Activated naive CD4-positive, alpha-beta T cell treated with anti-CD3 and anti-CD28 coated beads, Interleukin-2, amount 50 U/mL, for 24 hours (primary cell): Measurements from ENCODE around the gene MAP7.
"Not testable (repeated sequence)": the region's sequence is repeated elsewhere in the genome, so short reads cannot be mapped to it uniquely, and the experiment has no call there.

Experiments
- H3K27ac Mint-ChIP-seq: one replicate; pipeline ENCODE4 v1.8.0; 2021; ENCODE audit warnings: mild to moderate bottlenecking, mixed read lengths
- H3K27me3 Mint-ChIP-seq: one replicate; pipeline ENCODE4 v1.8.0; 2021; ENCODE audit warnings: mixed read lengths
- H3K36me3 Mint-ChIP-seq: one replicate; pipeline ENCODE4 v1.8.0; 2021; ENCODE audit warnings: mixed read lengths
- H3K4me1 Mint-ChIP-seq: one replicate; pipeline ENCODE4 v1.8.0; 2021; ENCODE audit warnings: mixed read lengths
- H3K4me3 Mint-ChIP-seq: one replicate; pipeline ENCODE4 v1.8.0; 2021; ENCODE audit warnings: mild to moderate bottlenecking, mixed read lengths
- H3K9me3 Mint-ChIP-seq: one replicate; pipeline ENCODE4 v1.8.0; 2021; ENCODE audit warnings: mixed read lengths

MAP7 gene

DNA sequence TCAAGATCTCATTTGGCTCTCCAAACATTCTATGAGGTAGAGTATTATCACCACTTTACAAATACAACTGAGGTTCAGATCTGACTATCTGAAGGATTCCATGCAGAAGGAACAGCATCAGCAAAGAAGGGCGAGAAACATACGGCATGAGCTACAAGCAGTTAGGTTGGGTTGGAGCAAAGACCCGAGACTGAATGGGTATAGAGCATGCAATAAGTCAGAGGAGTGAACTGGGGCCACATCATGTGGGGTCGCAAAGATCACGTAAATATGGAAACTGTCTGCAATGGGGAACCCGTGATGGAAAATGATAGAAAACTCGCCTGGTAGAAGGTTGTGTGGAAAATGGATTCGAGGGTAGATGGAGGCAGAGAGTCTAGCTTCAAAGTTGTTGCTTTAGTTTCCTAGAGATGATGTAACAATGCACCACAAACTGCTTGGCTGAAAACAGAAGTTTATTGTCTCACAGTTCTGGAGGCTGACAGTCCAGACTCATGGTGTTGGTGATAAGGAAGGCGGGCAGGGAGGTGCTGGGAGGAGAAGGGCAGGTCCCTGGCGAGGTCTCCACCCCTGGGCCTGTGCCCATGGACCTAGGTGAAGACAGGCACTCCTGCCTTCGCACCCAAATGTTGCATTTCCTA, 216.3 kb downstream of the MAP7 start:
- Mint-ChIP-seq H3K9me3 (no peaks in the 10 kb centered on the region), H3K27me3 (no peaks in the 10 kb centered on the region), H3K27ac (no peak overlapping the region), H3K36me3 (no peaks in the 10 kb centered on the region), H3K4me3 (no peak overlapping the region), H3K4me1 (no peaks in the 10 kb centered on the region)

DNA sequence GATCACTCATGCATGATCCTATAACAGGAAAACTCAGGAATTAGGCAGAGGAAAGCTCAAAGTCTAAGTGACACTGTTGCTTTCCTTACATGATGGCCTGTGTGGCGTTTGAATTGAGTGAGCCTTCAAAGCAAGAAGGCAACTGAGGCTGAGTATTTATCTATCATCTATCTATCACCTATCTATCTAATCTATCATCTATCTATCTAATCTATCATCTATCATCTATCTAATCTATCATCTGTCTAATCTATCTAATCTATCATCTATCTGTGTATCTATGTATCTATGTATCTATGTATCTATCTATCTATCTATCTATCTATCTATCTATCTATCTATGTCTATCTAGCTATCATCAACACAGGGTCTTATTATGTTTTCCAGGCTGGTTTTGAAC, 218.8 kb downstream of the MAP7 start:
- Mint-ChIP-seq H3K36me3 (no peaks in the 10 kb centered on the region), H3K4me3 (no peak overlapping the region), H3K27me3 (no peaks in the 10 kb centered on the region), H3K4me1 (no peaks in the 10 kb centered on the region), H3K9me3 (no peaks in the 10 kb centered on the region), H3K27ac (no peak overlapping the region)

DNA sequence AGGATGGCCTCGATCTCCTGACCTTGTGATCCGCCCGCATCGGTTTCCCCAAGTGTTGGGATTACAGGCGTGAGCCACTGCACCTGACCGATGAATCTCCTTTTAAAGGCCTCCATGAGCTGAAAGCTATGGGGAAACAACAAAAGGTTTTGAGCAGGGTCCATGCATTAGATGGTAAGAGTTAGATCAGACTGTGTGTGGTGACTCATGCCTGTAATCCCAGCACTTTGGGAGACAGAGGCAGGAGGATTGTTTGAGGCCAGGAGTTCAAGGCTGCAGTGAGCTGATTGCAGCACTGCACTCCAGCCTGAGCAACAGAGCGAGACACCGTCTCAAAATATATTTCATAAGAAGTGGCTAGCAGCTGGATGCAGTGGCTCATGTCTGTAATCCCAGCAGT, 219.6 kb downstream of the MAP7 start:
- H3K36me3 Mint-ChIP-seq: no peaks in the 10 kb centered on the region
- H3K4me3 Mint-ChIP-seq: no peak overlapping the region
- no peaks in the 10 kb centered on the region for H3K9me3 Mint-ChIP-seq
- H3K27ac Mint-ChIP-seq: no peak overlapping the region
- no peaks in the 10 kb centered on the region for H3K27me3 Mint-ChIP-seq
- no peaks in the 10 kb centered on the region for H3K4me1 Mint-ChIP-seq

DNA sequence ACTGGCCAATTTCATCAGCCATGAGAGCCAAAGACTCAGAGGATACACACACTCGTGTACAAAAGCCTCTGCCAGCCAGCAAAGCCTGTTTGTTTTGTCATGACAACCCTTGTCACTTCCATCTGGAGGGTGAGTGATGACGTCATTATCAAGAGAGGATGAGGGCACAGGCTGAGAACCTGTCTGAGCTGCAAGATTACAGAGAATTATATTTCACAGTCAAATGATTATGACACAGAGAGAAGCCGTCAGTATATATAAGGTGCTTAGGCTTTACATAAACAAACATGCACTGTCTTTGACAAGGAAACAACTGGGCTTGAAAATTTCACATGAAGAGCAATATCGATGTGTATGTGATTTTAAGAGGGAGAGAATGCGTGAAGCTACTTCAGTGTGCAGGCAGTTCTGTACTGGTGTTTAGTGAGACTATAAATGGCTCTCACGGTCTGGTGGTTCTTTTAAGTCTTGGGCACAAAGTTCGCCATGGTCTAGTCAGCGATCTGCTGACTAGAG, 224.1 kb downstream of the MAP7 start:
- H3K36me3 Mint-ChIP-seq: no peaks in the 10 kb centered on the region
- no peaks in the 10 kb centered on the region for H3K27me3 Mint-ChIP-seq
- no peaks in the 10 kb centered on the region for H3K9me3 Mint-ChIP-seq
- H3K4me3 Mint-ChIP-seq: no peak overlapping the region
- no peak overlapping the region for H3K27ac Mint-ChIP-seq
- H3K4me1 Mint-ChIP-seq: no peaks in the 10 kb centered on the region

DNA sequence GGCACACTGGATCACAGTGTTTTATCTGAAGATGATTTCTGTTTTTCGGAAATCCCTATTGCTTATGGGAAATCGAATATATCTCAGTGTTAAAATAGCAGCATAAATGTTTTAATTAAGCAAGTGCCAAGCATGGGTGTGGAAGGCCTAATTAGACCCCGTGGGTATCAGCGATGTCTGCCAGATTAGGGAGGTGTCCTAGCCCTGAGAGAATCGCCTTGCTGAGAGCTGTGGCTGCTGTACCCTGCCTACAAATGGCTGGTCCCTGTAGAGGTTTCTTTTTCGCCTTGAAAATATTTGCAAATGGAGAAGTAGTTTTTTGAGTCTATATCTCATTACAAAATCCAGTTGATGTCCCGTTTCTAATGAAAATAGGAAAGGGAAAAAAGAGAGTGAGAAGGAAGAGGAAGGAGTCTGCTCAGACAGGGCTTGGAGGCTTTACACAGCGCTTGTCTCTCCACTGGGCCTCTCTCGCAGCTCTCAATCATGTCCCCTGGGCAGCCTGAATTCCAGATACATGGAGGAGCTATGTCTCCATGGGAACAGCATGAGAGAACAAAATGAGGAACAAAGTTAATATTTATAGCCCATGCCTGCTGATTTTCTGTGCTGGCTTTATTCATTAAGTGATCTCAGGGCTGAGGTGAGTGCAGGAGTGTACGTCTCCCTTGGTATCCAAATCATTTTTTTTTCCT, 225.4 kb downstream of the MAP7 start:
- no peaks in the 10 kb centered on the region for H3K9me3 Mint-ChIP-seq
- H3K4me1 Mint-ChIP-seq: no peaks in the 10 kb centered on the region
- no peaks in the 10 kb centered on the region for H3K36me3 Mint-ChIP-seq
- H3K27me3 Mint-ChIP-seq: no peaks in the 10 kb centered on the region
- H3K4me3 Mint-ChIP-seq: no peak overlapping the region
- no peak overlapping the region for H3K27ac Mint-ChIP-seq

DNA sequence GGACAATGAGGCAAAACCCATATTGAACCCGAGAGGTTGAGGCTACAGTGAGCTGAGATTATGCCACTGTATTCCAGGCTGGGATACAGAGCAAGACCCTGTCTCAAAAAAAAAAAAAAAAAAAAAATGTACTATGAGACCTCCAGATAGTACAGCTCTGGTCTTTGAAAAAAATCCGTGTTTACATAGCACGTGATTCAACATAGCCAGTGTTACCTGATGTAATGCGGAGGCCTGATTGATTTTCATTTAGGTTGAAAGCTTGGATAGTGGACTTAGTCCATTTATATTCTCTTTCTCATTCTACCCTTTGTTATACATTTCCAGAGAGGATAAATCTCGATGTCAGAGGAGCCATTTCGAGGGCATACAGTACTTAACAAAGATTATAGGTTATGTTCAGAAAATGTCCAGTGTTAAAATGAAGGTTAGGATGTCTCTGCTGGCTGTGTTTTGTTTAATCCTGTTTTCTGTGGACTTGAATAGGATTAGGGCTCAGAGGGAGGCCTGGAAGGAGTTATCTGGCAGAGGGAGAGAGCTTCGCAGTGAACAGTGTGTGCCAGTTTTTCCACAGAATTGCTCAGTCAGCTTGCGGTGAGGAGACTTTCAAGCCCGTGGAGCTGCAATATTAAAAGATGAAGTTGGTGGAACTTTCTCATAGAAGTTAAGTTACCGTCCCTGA, 226.7 kb downstream of the MAP7 start:
- no peaks in the 10 kb centered on the region for H3K27me3 Mint-ChIP-seq
- no peak overlapping the region for H3K4me3 Mint-ChIP-seq
- no peaks in the 10 kb centered on the region for H3K9me3 Mint-ChIP-seq
- H3K36me3 Mint-ChIP-seq: no peaks in the 10 kb centered on the region
- H3K27ac Mint-ChIP-seq: no peak overlapping the region
- no peaks in the 10 kb centered on the region for H3K4me1 Mint-ChIP-seq

DNA sequence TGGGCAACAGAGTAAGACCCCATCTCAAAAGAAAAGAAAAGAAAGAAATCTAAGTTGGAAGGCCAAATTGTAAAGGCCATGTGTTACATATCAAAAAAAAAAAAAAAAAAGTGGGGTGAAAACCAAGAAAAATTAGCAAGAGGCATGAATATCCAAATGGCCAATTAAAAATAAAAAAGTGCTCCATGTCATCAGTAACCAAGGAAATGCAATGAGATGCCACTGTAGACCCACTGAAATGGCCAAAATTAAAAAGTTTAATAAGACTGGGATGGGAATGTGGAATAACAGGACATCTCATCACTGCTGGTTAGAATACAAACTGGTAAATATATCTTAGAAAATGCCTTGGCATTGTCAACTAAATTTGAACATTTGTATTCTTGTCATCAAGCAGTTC, 230.5 kb downstream of the MAP7 start:
- no peak overlapping the region for H3K27ac Mint-ChIP-seq
- H3K27me3 Mint-ChIP-seq: peaks cover 2% of the 10 kb centered on the region
- H3K4me3 Mint-ChIP-seq: no peak overlapping the region
- no peaks in the 10 kb centered on the region for H3K9me3 Mint-ChIP-seq
- no peaks in the 10 kb centered on the region for H3K36me3 Mint-ChIP-seq
- no peaks in the 10 kb centered on the region for H3K4me1 Mint-ChIP-seq

DNA sequence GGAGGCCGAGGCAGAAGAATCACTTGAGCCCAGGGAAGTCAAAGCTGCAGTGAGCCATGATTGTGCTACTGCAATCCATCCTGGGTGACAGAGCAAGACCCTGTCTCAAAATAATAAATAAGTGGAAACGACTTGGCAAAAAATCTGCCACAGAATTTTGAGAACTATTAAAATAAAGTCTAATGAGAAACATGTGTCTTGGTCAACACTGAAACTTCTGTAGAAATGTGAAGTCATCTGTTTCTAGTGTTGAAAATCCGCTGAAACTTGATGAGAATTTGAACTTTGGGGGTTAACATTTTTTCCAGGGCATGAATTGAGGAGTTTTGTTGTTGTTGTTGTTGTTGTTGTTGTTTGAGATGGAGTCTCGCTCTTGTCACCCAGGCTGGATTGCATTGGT, 231.5 kb downstream of the MAP7 start:
- Mint-ChIP-seq H3K4me1 (no peaks in the 10 kb centered on the region), H3K27ac (no peak overlapping the region), H3K9me3 (no peaks in the 10 kb centered on the region), H3K27me3 (peaks cover 2% of the 10 kb centered on the region), H3K36me3 (no peaks in the 10 kb centered on the region), H3K4me3 (no peak overlapping the region)

DNA sequence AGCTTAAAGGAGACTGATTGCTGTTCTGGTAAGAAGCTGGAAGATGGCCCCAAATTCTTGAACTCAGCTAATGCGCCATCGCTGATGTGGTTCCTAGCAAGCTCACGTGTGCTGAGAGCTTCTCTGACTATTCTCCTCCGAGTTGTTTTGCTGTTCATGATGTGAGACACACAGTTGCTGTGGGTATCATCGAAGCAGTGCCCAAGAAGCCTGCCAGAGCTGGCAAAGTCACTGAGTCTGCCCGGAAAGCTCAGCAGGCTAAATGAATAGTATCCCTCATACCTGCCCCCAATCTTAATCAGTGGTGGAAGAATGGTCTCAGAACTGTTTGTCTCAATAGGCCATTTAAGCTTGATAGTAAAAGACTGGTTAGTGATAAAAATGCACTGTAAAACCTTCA, 232.3 kb downstream of the MAP7 start:
- H3K27ac Mint-ChIP-seq: no peak overlapping the region
- H3K9me3 Mint-ChIP-seq: no peaks in the 10 kb centered on the region
- H3K4me1 Mint-ChIP-seq: no peaks in the 10 kb centered on the region
- no peaks in the 10 kb centered on the region for H3K36me3 Mint-ChIP-seq
- no peak overlapping the region for H3K4me3 Mint-ChIP-seq
- H3K27me3 Mint-ChIP-seq: peaks cover 2% of the 10 kb centered on the region

DNA sequence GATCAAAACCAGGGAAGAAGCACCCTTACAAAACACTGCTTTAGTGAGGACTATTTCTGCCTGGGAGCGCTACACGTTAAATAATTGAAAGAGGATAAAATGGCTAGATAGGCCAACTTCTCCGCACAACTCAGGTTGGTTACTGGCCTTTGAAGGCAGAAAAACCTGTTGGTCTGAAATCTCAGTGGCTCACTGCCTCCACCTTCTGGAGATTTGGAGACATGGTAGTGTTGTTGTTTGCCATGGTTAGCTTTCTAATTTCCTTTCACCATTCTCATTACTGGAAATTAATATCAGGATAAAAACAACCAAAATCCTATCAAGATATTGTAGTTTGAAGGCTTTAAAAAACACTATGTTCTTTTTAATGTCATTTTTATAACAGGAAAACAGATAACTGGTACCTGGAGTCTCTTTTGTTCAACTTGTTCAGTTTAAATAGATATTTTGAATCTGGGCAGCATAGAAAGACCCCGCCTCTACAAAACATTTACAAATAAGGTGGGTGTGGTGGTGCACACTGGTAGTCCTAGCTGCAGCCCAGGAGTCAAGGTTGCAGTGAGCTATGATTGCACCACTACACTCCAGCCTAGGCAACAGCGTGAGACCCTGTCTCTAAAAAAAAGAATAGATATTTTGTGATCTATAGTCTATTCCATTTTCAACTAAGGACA, 233.1 kb downstream of the MAP7 start:
- H3K27ac Mint-ChIP-seq: no peak overlapping the region
- no peaks in the 10 kb centered on the region for H3K4me1 Mint-ChIP-seq
- no peak overlapping the region for H3K4me3 Mint-ChIP-seq
- H3K9me3 Mint-ChIP-seq: no peaks in the 10 kb centered on the region
- H3K27me3 Mint-ChIP-seq: peaks cover 2% of the 10 kb centered on the region
- H3K36me3 Mint-ChIP-seq: no peaks in the 10 kb centered on the region

DNA sequence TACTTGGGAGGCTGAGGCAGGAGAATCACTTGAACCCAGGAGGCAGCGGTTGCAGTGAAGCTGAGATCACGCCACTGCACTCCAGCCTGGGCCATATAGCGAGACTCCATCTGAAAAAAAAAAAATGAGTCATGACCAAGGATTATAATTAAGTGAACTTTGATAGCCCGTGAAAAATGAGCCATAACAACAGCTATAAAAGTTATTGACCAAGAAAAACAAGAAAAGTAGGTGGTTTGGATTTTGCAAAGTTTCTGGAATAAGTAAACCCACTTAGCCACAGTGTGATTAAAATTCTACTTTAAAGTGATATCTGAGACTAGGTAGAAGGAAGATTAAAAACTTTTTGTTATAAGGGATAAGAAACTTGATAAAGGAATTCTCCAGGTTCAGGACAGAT, 234.6 kb downstream of the MAP7 start:
- H3K4me1 Mint-ChIP-seq: no peaks in the 10 kb centered on the region
- H3K27ac Mint-ChIP-seq: no peak overlapping the region
- H3K36me3 Mint-ChIP-seq: no peaks in the 10 kb centered on the region
- H3K27me3 Mint-ChIP-seq: peaks cover 2% of the 10 kb centered on the region
- no peak overlapping the region for H3K4me3 Mint-ChIP-seq
- H3K9me3 Mint-ChIP-seq: no peaks in the 10 kb centered on the region

DNA sequence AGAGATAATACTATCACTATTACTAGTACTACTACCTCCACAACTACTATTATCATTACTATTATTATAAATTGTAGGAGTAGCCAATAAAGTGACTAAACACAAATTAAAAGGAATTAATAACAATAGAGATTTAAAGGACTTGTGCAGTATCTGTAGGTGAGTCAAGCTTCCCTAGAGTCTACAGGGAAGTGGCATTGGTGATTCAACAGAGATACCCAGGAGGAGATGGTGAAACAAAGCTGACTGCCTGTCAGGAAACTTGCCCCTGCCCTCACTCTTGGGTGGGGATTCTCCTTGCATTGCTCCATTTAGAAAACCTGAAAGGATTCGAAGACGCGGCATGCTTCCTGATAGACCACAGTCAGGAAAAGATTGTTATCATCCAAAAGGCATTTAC, 237.2 kb downstream of the MAP7 start:
- Mint-ChIP-seq H3K4me3 (no peak overlapping the region), H3K4me1 (no peaks in the 10 kb centered on the region)

DNA sequence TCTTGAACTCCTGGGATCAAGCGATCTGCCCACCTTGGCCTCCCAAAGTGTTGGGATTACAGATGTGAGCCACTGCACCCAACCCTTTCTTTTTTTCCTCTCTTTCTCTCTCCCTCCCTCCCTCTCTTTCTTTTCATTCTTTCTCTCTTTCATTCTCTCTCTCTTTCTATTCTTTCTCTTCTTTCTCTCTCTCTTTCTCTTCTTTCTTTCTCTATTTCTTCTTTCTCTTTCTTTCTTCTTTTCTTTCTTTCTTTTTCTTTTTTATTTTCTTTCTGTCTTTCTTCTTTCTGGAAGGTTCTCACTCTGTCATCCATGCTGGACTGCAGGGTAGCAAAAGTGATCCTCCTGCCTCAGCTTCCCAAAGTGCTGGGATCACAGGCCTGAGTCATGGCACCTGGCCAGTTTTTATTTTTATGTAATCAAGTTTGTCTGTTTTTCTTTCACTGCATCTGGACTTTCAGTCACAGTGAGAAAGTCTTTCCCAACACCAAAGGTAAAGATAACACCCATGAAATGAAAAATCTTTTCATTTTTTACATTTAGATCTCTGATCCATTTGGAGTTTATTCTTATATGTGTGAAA, 240.4 kb downstream of the MAP7 start:
- Mint-ChIP-seq H3K4me1 (no peaks in the 10 kb centered on the region), H3K27ac (no peak overlapping the region), H3K36me3 (no peaks in the 10 kb centered on the region), H3K27me3 (no peaks in the 10 kb centered on the region), H3K4me3 (no peak overlapping the region), H3K9me3 (no peaks in the 10 kb centered on the region)

More for the DNA sequence above, 237.2 kb downstream of the MAP7 start:
- Mint-ChIP-seq H3K9me3 (no peaks in the 10 kb centered on the region), H3K27ac (no peak overlapping the region), H3K36me3 (no peaks in the 10 kb centered on the region), H3K27me3 (peaks cover 2% of the 10 kb centered on the region)

DNA sequence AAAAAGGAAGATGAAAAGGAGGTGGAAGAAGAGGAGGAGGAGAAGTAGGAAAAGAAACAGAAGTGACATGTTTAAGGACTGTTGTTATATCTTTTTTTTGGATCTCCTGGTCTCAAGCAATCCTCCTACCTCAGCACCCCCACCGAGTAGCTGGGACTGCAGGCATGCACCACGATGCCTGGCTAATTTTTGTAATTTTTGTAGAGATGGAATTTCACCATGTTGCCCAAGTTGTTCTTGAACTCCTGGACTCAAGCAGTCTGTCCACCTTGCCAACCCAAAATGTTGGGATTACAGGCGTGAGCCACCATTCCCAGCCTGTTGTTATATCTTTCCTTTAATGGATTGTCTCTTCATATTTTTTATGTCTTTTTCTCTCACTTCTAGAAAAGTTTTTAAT, 241.1 kb downstream of the MAP7 start:
- H3K4me3 Mint-ChIP-seq: no peak overlapping the region
- H3K4me1 Mint-ChIP-seq: no peaks in the 10 kb centered on the region
- no peaks in the 10 kb centered on the region for H3K27me3 Mint-ChIP-seq

DNA sequence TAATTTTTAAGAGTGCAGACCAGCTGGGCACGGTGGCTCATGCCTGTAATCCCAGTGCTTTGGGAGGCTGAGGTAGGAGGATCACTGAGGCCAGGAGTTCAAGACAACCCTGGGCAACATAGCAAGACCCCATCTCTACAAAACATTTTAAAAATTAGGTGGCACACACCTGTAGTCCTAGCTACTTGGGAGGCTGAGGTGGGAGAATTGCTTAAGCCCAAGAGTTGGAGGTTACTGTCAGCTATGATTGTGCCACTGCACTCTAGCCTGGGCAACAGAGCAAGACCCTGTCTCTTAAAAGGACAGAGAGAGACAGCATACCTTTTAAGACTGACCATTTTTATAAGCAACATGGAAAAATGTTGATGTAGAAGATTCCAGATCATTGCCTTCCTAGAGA, 241.8 kb downstream of the MAP7 start:
- not testable (repeated sequence) for H3K27me3 Mint-ChIP-seq, H3K36me3 Mint-ChIP-seq, H3K4me1 Mint-ChIP-seq, H3K4me3 Mint-ChIP-seq, H3K27ac Mint-ChIP-seq, H3K9me3 Mint-ChIP-seq

More for the DNA sequence above, 241.1 kb downstream of the MAP7 start:
- Mint-ChIP-seq H3K36me3 (no peaks in the 10 kb centered on the region), H3K9me3 (no peaks in the 10 kb centered on the region), H3K27ac (no peak overlapping the region)
